ENCODE results near the gene GPR132.
A peak's percentile ranks its signal among the peaks of the same experiment; 100 is the strongest.

Gene GPR132

GRCh38 chr14:105015242-105015641, 50.0 kb downstream of the GPR132 start:
- no peak for DNase-seq

GRCh38 chr14:105014631-105015030, 50.6 kb downstream of the GPR132 start:
- DNase-seq = no peak

- no peak for DNase-seq
Observed at GRCh38 chr14:105014032-105014431, 51.2 kb downstream of the GPR132 start.

- DNase-seq = peak; percentile 28
Observed at GRCh38 chr14:105013150-105013785, 52.0 kb downstream of the GPR132 start.

- no peak for DNase-seq
Observed at GRCh38 chr14:105012171-105012985, 52.9 kb downstream of the GPR132 start.

- DNase-seq = no peak
Observed at GRCh38 chr14:105011312-105011990, 53.8 kb downstream of the GPR132 start.

- DNase-seq = no peak
Observed at GRCh38 chr14:105010891-105011291, 54.3 kb downstream of the GPR132 start.

GRCh38 chr14:105010106-105010505, 55.1 kb downstream of the GPR132 start:
- no peak for DNase-seq

- DNase-seq = no peak
Observed at GRCh38 chr14:105007593-105008264, 57.5 kb downstream of the GPR132 start.

GRCh38 chr14:105006831-105007592, 58.2 kb downstream of the GPR132 start:
- DNase-seq = no peak

- DNase-seq = no peak
Observed at GRCh38 chr14:105005929-105006830, 59.0 kb downstream of the GPR132 start.

GRCh38 chr14:105005329-105005928, 59.8 kb downstream of the GPR132 start:
- no peak for DNase-seq
